ENCODE results near the gene ANP32E. TPM values are rescaled to one million over a fixed set of nuclear protein-coding genes. Genes with fewer than 3 reads are reported as not detected.
A peak's percentile ranks its signal among the peaks of the same experiment; 100 is the strongest.
"Not testable (repeated sequence)": the region's sequence is repeated elsewhere in the genome, so short reads cannot be mapped to it uniquely, and the experiment has no call there.

ANP32E gene
- total RNA-seq, 3 donors from 2014 or later: 16.5 to 21.6 (median 18.6) TPM

- no peaks in the 10 kb centered on the region for H3K9me3 ChIP-seq
- H3K4me3 ChIP-seq: peak overlapping the region; percentile 64 to 97 (median 89)
- H3K27ac ChIP-seq: peak overlapping the region; percentile 98 to 99
- intact Hi-C loops (cut with DNase I; ENCODE audit: low total_unique reads): no loop called here
- H3K27me3 ChIP-seq: no peaks in the 10 kb centered on the region
- H3K4me1 ChIP-seq: no peaks in the 10 kb centered on the region
- H3K36me3 ChIP-seq: no peaks in the 10 kb centered on the region
- peak; percentile 77 to 82 for DNase-seq (ENCODE audit: low spot score in 2 of 2)
- TF ChIP-seq, protein P1, sequence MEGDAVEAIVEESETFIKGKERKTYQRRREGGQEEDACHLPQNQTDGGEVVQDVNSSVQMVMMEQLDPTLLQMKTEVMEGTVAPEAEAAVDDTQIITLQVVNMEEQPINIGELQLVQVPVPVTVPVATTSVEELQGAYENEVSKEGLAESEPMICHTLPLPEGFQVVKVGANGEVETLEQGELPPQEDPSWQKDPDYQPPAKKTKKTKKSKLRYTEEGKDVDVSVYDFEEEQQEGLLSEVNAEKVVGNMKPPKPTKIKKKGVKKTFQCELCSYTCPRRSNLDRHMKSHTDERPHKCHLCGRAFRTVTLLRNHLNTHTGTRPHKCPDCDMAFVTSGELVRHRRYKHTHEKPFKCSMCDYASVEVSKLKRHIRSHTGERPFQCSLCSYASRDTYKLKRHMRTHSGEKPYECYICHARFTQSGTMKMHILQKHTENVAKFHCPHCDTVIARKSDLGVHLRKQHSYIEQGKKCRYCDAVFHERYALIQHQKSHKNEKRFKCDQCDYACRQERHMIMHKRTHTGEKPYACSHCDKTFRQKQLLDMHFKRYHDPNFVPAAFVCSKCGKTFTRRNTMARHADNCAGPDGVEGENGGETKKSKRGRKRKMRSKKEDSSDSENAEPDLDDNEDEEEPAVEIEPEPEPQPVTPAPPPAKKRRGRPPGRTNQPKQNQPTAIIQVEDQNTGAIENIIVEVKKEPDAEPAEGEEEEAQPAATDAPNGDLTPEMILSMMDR (IDR thresholded peaks at IDR 0.05): no peak
- TF ChIP-seq POLR2AphosphoS5 (IDR thresholded peaks at IDR 0.05) (peak; percentile 85 to 90 (median 86)), POLR2A (IDR thresholded peaks at IDR 0.05) (peak; percentile 78)
These were observed 1.2 kb downstream of the ANP32E start for GRCh38 chr1:150234566-150235293.

GRCh38 chr1:150234309-150234565 is 1.7 kb downstream of the ANP32E start:
- H3K27ac ChIP-seq: peak overlapping the region; percentile 98 to 99
- TF ChIP-seq POLR2A (IDR thresholded peaks at IDR 0.05): no peak
- TF ChIP-seq, protein P1 (IDR thresholded peaks at IDR 0.05): no peak
- TF ChIP-seq POLR2AphosphoS5 (IDR thresholded peaks at IDR 0.05): no peak
- no peaks in the 10 kb centered on the region for H3K36me3 ChIP-seq
- H3K9me3 ChIP-seq: no peaks in the 10 kb centered on the region
- no peaks in the 10 kb centered on the region for H3K27me3 ChIP-seq
- intact Hi-C loops (cut with DNase I; ENCODE audit: low total_unique reads): no loop called here
- DNase-seq (ENCODE audit: low spot score in 2 of 2): no peak
- H3K4me1 ChIP-seq: no peaks in the 10 kb centered on the region
- H3K4me3 ChIP-seq: peak overlapping the region; percentile 64 to 97 (median 89)

DNA sequence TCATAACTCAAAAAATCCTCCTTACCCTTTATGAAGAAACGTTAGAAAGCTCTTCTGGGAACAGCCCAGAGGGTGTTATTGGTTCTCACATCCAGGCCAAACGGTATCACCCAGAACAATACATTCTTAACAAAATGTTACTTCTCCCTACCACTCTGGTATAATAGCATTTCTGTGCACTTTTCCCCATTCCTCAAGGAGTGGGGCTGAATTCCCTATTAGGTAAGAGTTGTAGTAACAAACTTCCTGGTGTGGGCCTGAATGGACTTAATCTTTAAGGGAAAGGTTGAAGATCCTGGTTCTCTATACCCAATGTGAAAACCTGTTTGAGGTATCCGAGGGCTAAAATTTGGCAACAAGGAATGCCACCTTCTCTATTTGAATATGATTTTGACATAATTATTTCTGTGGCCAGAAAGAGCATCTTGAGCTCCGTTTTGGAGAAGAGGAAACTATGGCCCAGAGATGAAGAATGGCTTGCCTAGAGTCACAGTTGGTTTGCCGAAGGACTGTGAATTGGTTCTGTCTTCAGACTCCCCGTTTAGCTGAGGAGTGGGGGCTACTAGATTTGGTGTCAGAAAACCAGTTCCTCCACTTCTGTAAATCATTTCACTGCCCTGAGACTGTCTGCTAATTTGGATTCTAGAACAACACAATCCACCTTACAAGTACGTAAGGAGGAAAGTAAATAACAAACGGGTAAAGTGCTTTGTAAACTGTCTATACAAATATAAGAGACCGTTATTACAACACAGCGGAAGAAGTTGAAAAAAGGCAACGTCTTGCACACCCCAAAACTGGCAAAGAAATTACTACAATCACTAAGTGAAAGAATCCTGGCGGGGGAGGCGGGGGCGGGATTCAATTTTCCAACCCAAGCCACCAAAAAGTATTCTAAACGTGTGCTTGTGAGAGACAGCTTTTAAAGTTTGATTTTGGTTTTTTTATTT is 2.3 kb downstream of the ANP32E start:
- Histone ChIP-seq H3K27me3 (no peaks in the 10 kb centered on the region), H3K27ac (peak overlapping the region; percentile 98 to 99), H3K4me1 (no peaks in the 10 kb centered on the region), H3K36me3 (no peaks in the 10 kb centered on the region), H3K9me3 (no peaks in the 10 kb centered on the region), H3K4me3 (peak overlapping the region; percentile 64 to 97 (median 89))
- intact Hi-C loops (cut with DNase I; ENCODE audit: low total_unique reads): no loop called here
- TF ChIP-seq, protein P1 (IDR thresholded peaks at IDR 0.05): no peak
- TF ChIP-seq POLR2A (IDR thresholded peaks at IDR 0.05): no peak
- TF ChIP-seq POLR2AphosphoS5 (IDR thresholded peaks at IDR 0.05): no peak
- DNase-seq (ENCODE audit: low spot score in 2 of 2): peak in 1 of 2 donors; percentile 33

DNA sequence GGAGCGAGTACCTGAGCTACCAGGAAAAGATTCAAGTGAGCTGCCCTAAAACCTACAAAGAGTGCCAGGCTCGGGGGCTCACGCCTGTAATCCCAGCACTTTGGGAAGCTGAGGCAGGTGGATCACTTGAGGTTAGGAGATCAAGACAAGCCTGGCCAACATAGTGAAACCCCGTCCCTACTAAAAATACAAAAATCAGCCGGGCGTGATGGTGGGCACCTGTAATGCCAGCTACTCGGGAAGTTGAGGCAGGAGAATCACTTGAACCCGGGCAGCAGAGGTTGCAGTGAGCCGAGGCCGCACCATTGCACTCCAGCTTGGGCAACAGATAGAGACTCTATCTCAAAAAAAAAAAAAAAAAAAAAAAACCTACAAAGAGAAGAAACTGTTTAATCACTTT is 3.0 kb downstream of the ANP32E start:
- H3K36me3 ChIP-seq; DNase-seq (ENCODE audit: low spot score in 2 of 2); intact Hi-C loops (cut with DNase I; ENCODE audit: low total_unique reads); H3K27me3 ChIP-seq; H3K9me3 ChIP-seq; H3K4me1 ChIP-seq; H3K4me3 ChIP-seq: not testable (repeated sequence)
- peak overlapping the region in 1 of 2 donors; percentile 98 for H3K27ac ChIP-seq

- DNase-seq (ENCODE audit: low spot score in 2 of 2); H3K4me1 ChIP-seq; H3K36me3 ChIP-seq; H3K4me3 ChIP-seq; intact Hi-C loops (cut with DNase I; ENCODE audit: low total_unique reads); H3K27ac ChIP-seq; H3K27me3 ChIP-seq; H3K9me3 ChIP-seq: not testable (repeated sequence)
These were observed 7.7 kb downstream of the ANP32E start for GRCh38 chr1:150228246-150228645.

- Histone ChIP-seq H3K27ac (no peak overlapping the region), H3K27me3 (no peaks in the 10 kb centered on the region), H3K9me3 (no peaks in the 10 kb centered on the region), H3K36me3 (no peaks in the 10 kb centered on the region), H3K4me3 (no peak overlapping the region), H3K4me1 (no peaks in the 10 kb centered on the region)
- intact Hi-C loops (cut with DNase I; ENCODE audit: low total_unique reads): no loop called here
- TF ChIP-seq, protein P1 (IDR thresholded peaks at IDR 0.05): no peak
- TF ChIP-seq POLR2AphosphoS5 (IDR thresholded peaks at IDR 0.05) (no peak), POLR2A (IDR thresholded peaks at IDR 0.05) (no peak)
- DNase-seq (ENCODE audit: low spot score in 2 of 2): no peak
These were observed 8.7 kb downstream of the ANP32E start for GRCh38 chr1:150227228-150227627.
